MV-4-11 (cell line): ENCODE results near the gene C6orf15.
"Not testable (repeated sequence)": the region's sequence is repeated elsewhere in the genome, so short reads cannot be mapped to it uniquely, and the experiment has no call there.

Experiments
- DNase-seq: peaks from one replicate; lab custom pipeline; 2025; lab: John Stamatoyannopoulos, UW

Gene C6orf15

DNA sequence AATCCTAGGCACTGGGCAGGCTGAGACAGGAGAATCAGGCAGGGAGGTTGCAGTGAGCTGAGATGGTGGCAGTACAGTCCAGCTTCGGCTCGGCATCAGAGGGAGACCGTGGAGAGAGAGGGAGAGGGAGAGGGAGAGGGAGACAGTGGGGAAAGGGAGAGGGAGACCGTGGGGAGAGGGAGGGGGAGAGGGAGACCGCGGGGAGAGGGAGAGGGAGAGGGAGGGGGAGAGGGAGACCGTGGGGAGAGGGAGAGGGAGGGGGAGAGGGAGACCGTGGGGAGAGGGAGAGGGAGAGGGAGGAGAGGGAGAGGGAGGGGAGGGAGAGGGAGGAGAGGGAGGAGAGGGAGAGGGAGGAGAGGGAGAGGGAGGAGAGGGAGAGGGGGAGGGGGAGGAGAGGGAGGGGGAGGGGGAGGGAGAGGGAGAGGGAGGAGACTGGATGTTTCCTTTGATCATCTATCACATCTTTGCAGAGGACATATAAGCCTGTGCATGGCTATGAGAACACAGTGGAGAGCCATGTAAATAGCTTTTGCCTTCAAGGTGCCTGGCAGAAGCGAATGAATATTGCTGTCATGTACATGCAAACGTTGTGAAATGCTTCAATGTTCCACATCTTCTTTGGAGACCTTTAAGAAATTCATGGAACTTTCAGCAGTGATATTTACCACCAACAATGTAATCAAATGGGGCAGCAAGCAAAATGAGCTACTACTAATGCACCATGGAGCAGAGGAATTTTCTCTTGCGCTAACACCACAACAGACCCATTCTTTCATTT is 44.3 kb downstream of the C6orf15 start:
- not testable (repeated sequence) for DNase-seq

DNA sequence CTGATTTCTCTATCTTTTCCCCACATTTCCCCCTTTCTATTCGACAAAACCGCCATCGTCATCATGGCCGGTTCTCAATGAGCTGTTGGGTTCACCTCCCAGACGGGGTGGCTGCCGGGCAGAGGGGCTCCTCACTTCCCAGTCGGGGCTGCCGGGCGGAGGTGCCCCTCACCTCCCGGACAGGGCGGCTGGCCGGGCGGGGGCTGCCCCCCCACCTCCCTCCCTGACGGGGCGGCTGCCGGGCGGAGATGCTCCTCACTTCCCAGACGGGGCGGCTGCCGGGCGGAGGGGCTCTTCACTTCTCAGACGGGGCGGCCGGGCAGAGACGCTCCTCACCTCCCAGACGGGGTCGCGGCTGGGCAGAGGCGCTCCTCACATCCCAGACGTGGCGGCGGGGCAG is 45.3 kb downstream of the C6orf15 start:
- not testable (repeated sequence) for DNase-seq

DNA sequence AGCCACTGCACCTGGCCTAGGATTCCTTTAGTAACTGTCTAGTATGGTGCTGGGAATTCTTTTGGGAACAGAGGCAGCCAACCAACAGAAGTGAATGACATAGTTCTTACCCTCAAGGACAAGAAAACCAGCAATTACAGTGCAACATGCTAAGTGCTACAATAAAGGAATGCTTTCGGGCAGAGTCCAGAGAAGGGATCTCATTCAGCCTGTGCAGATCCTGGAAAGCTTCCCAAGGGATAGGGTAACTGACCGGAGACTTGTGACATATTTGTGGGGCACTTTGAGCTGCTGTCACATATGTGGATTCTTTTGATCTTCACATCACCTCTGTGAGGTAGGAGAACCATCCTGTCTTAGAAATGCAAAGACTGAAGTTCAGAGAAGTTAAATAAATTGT is 46.8 kb downstream of the C6orf15 start:
- DNase-seq: no peak

GRCh38 chr6:31063906-31064435 is 48.4 kb downstream of the C6orf15 start:
- no peak for DNase-seq
